Endothelial cell of umbilical vein (primary cell): ENCODE measurements around the gene RPS6KL1. TPM values are rescaled to one million over a fixed set of nuclear protein-coding genes. Genes with fewer than 3 reads are reported as not detected.

ENCODE experiments used
- BruUV-seq: library from RNA; stranded (reverse); fragments of 400-500 nt; replicated peaks from 2 replicates; lab custom pipeline; 2021; lab: Mats Ljungman, UMichigan
- CTCF ChIA-PET: fragments of 300-600, 350-600 bp; sonication (Branson Sonifier 250); formaldehyde crosslinking; loops from one replicate; lab custom pipeline; 2021; ENCODE audit warnings: antibody characterized with exemption, inconsistent platforms; lab: Charles Lee
- POLR2A ChIA-PET: fragments of 300-600, 350-600 bp; sonication (Branson Sonifier 250); formaldehyde crosslinking; loops from one replicate; lab custom pipeline; 2021; ENCODE audit warnings: antibody characterized with exemption, inconsistent platforms; lab: Charles Lee
- DNase-seq: peaks from one replicate; pipeline ENCODE4 v3.0.0-alpha.2; 2011; ENCODE audit warnings: low read depth, low spot score
- FAIRE-seq: peaks from 2 replicates; lab custom pipeline; 2011; peaks lifted over from hg19 to GRCh38; lab: Jason Lieb, UNC
- H2AFZ ChIP-seq: 2 replicates; pipeline ENCODE4 v1.6.0; 2012; ENCODE audit warnings: low read depth, low read length, control low read depth, inconsistent platforms
- H3K27ac ChIP-seq: 2 replicates; pipeline ENCODE4 v1.5.1; 2011; ENCODE audit warnings: low read depth, mild to moderate bottlenecking, control low read depth, low read length, moderate library complexity; ENCODE audit not compliant: insufficient read depth
- H3K27me3 ChIP-seq, 2 experiments: 2 replicates each; pipeline versions ENCODE4 v1.6.0 to v1.6.1; 2011; ENCODE audit warnings: low read length in 2 of 2, mixed read lengths in 1 of 2; ENCODE audit not compliant: control insufficient read depth in 2 of 2, insufficient read depth in 2 of 2
- H3K36me3 ChIP-seq, 2 experiments: 2 replicates in 1 of 2; 3 replicates in 1 of 2; pipeline ENCODE4 v1.5.1; 2011; ENCODE audit warnings: low read length in 2 of 2, mild to moderate bottlenecking in 1 of 2, moderate library complexity in 1 of 2; ENCODE audit not compliant: control insufficient read depth in 2 of 2, insufficient read depth in 2 of 2; ENCODE audit errors: extremely low read depth in 1 of 2
- H3K4me1 ChIP-seq: 3 replicates; pipeline ENCODE4 v1.5.1; 2011; ENCODE audit warnings: mild to moderate bottlenecking, low read length; ENCODE audit not compliant: control insufficient read depth, insufficient read depth; ENCODE audit errors: extremely low read depth
- H3K4me2 ChIP-seq: 2 replicates; pipeline ENCODE4 v1.6.1; 2011; ENCODE audit warnings: low read length, control low read depth, mixed read lengths; ENCODE audit not compliant: insufficient read depth
- H3K4me3 ChIP-seq, 3 experiments: fragments of 200-600 bp in 1 of 3; sonication (generic), shearing (Covaris generic) in 1 of 3; replicated peaks in 1 of 3; 2 replicates each; pipeline ENCODE4 v1.5.1; 2011 to 2016; ENCODE audit warnings: control low read depth in 3 of 3, low read length in 3 of 3, mild to moderate bottlenecking in 2 of 3, inconsistent platforms in 1 of 3, low read depth in 1 of 3, moderate library complexity in 1 of 3; ENCODE audit not compliant: insufficient read depth in 1 of 3
- H3K79me2 ChIP-seq: 2 replicates; pipeline ENCODE4 v1.6.0; 2012; ENCODE audit warnings: low read length, inconsistent platforms; ENCODE audit not compliant: control insufficient read depth, insufficient read depth
- H3K9ac ChIP-seq: replicated peaks from 2 replicates; pipeline ENCODE3; 2011; ENCODE audit warnings: low read length, control low read depth; ENCODE audit not compliant: insufficient read depth; ENCODE audit errors: extremely low read depth
- H3K9me1 ChIP-seq: replicated peaks from 3 replicates; pipeline ENCODE4 v1.6.0; 2011; ENCODE audit warnings: mild to moderate bottlenecking, low read length; ENCODE audit not compliant: control insufficient read depth, insufficient read depth; ENCODE audit errors: extremely low read depth
- H3K9me3 ChIP-seq: replicated peaks from 2 replicates; pipeline ENCODE4 v1.5.1; 2012; ENCODE audit warnings: low read length, inconsistent platforms; ENCODE audit not compliant: control insufficient read depth, insufficient read depth
- H4K20me1 ChIP-seq: replicated peaks from 2 replicates; pipeline ENCODE3; 2011; ENCODE audit warnings: mild to moderate bottlenecking, low read length; ENCODE audit not compliant: control insufficient read depth, insufficient read depth; ENCODE audit errors: extremely low read depth
- CTCF ChIP-seq, 2 donors: IDR thresholded peaks; 1 replicate in 1 of 2; 2 replicates in 1 of 2; pipeline ENCODE4 v1.5.1; 2011; ENCODE audit warnings: low read length in 2 of 2, mild to moderate bottlenecking in 2 of 2, moderate library complexity in 2 of 2, control low read depth in 1 of 2, inconsistent platforms in 1 of 2, low read depth in 1 of 2; ENCODE audit not compliant: insufficient read depth in 1 of 2; ENCODE audit errors: extremely low read depth in 1 of 2
- GATA2 ChIP-seq: IDR thresholded peaks from 2 replicates; pipeline ENCODE4 v1.7.0; 2011; ENCODE audit warnings: low read depth, mild to moderate bottlenecking, moderate library complexity, mixed read lengths, low read length; ENCODE audit not compliant: insufficient read length, insufficient read depth
- JUN ChIP-seq: IDR thresholded peaks from 2 replicates; pipeline ENCODE4 v1.6.1; 2011; ENCODE audit warnings: borderline replicate concordance, low read depth; ENCODE audit not compliant: insufficient read length, insufficient read depth
- MAX ChIP-seq: IDR thresholded peaks from 2 replicates; pipeline ENCODE4 v1.6.1; 2011; ENCODE audit not compliant: insufficient read depth, insufficient read length
- MYC ChIP-seq: IDR thresholded peaks from one replicate; pipeline ENCODE4 v1.6.1; 2011; ENCODE audit warnings: mild to moderate bottlenecking, low read depth, low read length
- POLR2A ChIP-seq: IDR thresholded peaks from 2 replicates; pipeline ENCODE4 v1.6.1; 2012; ENCODE audit warnings: low read depth, mild to moderate bottlenecking, control low read depth, low read length
- POLR2AphosphoS5 ChIP-seq: IDR thresholded peaks from 2 replicates; pipeline ENCODE4 v1.6.1; 2012; ENCODE audit warnings: low read depth, mild to moderate bottlenecking, control low read depth, low read length, moderate library complexity; ENCODE audit not compliant: insufficient read depth
- dilution Hi-C: fragments of 300-500 bp; cut with MboI; formaldehyde crosslinking; loops from one replicate; pipeline ENCODE4 v1.15.0; 2019; ENCODE audit warnings: low sequenced_read_pairs; ENCODE audit not compliant: extremely low pct_ligation_motif_present
- intact Hi-C: fragments of 100-400 bp; cut with micrococcal nuclease; formaldehyde crosslinking; loops from one replicate; pipeline ENCODE4 v1.10.0; 2022
- polyA plus RNA-seq, 4 experiments: library from polyadenylated mRNA; depleted of rRNA in 3 of 4; stranded (reverse) in 3 of 4; unstranded in 1 of 4; fragments of >200 nt; gene quantifications; 2 replicates each; pipeline versions ENCODE4 v1.2.1 to v1.2.3, GENCODE V29; 2011 to 2012; ENCODE audit warnings: missing spikeins in 1 of 4
- total RNA-seq: library from RNA; stranded (reverse); gene quantifications from 2 replicates; pipeline ENCODE4 v1.2.3, GENCODE V29; 2021

The RPS6KL1 gene
- total and polyA plus RNA-seq, 2 donors (not counting 3 experiments of a cell fraction or from before 2014, with no cell fraction given): 10.2 to 23.8 TPM

GRCh38 chr14:74905595-74906142 lies 17.4 kb downstream of the RPS6KL1 start:
- peak; percentile 94 for FAIRE-seq
- H3K9me1 ChIP-seq: no peaks in the 10 kb centered on the region
- no peaks in the 10 kb centered on the region for H3K79me2 ChIP-seq
- ChIA-PET CTCF (interaction anchor here (0.5 to 7.0 kb wide), 47 partner anchors 8 to 582 kb away, joined by 3 to 468 read pairs (median 4); partner anchors contain the start of genes ACYP1, DLST, LTBP2 and RPS6KL1), POLR2A (interaction anchor here (0.6 to 1.5 kb wide), 2 partner anchors 27 to 45 kb away, joined by 6 read pairs; no protein-coding TSS in a partner anchor)
- peaks cover 5 to 20% of the 10 kb centered on the region in 2 experiments for H3K36me3 ChIP-seq
- no peak overlapping the region for H2AFZ ChIP-seq
- intact Hi-C loops (loop anchor here (1.0 to 5.0 kb wide), 3 partner anchors 24 to 298 kb away; partner anchors contain the start of gene DLST), dilution Hi-C loops (no loop called here)
- BruUV-seq: no TSS peak
- H3K4me2 ChIP-seq: no peak overlapping the region
- no peak overlapping the region for H3K9ac ChIP-seq
- no peak overlapping the region for H3K4me3 ChIP-seq
- no peak overlapping the region for H3K27ac ChIP-seq
- no peaks in the 10 kb centered on the region for H4K20me1 ChIP-seq
- no peaks in the 10 kb centered on the region for H3K27me3 ChIP-seq
- TF ChIP-seq MAX: peak; percentile 91
- no peak for TF ChIP-seq POLR2A
- no peak for TF ChIP-seq GATA2
- TF ChIP-seq POLR2AphosphoS5: peak; percentile 29
- peak; percentile 94 to 95 for TF ChIP-seq CTCF (IDR thresholded peaks at IDR 0.05; ENCODE audit: extremely low read depth in 1 of 2, insufficient read depth in 1 of 2, low read depth in 1 of 2, low read length in 2 of 2)
- no peak for TF ChIP-seq JUN
- peak; percentile 70 for TF ChIP-seq MYC
- H3K4me1 ChIP-seq: peaks cover 5% of the 10 kb centered on the region
- peak; percentile 52 for DNase-seq
- H3K9me3 ChIP-seq: no peaks in the 10 kb centered on the region
